Dermis microvascular lymphatic vessel endothelial cell (primary cell): ENCODE data around the gene TMEM273. TPM values are rescaled to one million over a fixed set of nuclear protein-coding genes. Genes with fewer than 3 reads are reported as not detected.

Experiments
- DNase-seq, 2 donors: peaks; one replicate each; pipeline versions ENCODE4 v3.0.0 to v3.0.0-alpha.2; 2010; ENCODE audit warnings: low read depth in 2 of 2
- total RNA-seq: library from RNA; depleted of rRNA; stranded (reverse); fragments of >200 nt; gene quantifications from 2 replicates; pipeline ENCODE4 v1.2.1, GENCODE V29; 2014

The TMEM273 gene
- total RNA-seq, 1 donor from 2014 or later: 14.8 TPM

- no peak for DNase-seq
These were observed 71.4 kb downstream of the TMEM273 start for GRCh38 chr10:49116509-49117375.

DNA sequence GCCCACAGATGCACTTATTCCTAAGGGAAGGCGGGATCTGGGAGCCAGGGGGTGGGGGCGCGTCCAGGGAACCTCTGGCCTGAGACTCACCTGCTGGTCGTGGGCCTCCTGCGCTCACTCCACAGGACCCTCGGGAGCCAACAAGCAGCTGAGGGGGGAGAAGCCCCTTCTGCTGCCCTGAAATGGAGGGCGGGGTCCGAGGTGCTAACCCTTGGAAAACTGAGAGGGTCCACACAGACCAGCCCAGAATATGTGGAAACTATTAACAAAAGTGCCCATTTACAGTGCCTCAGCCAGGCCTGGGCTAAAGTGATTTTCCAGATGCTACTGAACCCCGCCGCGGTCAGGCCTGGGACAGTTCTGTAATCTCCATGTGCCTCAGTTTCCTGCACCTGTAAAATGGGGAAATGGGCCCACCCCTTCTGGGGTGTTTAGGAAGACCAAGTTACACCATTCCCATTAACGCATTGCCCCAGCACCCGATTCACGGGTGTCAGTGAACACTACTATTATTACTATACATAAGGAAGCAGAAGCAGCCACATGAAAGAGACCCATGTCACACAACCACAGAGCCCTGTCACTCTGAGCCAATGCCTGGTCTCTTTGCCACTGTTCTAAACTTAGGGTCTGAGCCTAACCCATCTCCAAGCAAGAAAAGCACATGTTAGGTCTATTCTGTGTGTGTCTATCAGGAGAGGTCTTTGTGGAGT is 72.2 kb downstream of the TMEM273 start:
- DNase-seq: no peak

DNA sequence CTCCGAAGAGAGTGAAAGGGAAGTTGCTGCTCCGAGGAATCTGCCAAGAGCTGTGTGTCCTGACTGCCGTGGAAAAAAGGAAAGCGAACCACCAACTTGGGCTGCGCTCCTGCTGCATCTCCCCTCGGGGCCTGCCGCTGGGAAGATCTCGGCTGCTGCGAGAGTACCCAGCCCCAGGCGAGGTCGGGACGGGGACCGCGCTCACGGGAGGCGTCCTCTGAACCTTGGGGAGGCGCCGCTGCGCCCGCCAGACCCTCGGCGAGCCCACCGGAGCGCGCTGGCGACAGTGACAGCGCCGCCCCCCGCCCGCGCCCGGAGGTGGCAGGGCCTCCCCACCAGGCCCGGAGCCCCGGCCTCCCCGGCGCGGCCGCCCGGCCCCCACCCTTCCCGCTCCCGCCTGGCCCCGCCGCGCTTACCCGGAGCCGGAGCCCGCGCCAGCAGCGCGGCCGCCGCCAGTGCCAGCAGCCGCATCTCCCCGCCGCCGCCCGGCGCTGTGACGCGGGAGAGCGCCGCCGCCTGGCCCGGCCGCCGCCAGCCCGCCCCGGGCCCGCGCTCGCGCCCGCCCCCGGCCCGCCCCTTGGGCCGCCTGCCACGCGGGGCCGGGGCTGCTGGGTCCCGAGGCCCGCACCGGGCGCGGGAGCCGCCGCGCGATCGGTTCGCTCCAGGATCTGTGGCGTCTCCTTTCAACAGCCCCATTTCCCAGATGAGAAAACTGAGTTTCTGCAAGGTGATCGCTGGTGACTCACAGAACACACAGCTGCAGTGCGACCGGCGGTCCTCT is 73.0 kb downstream of the TMEM273 start, which contains the start of gene VSTM4:
TSS of gene VSTM4 (minus strand) at position 508 of the 781 bp plus-strand sequence. CDS start at position 471, 37 bp downstream.
- peak in 1 of 2 donors; percentile 8 for DNase-seq

GRCh38 chr10:49114718-49115014 is 73.5 kb downstream of the TMEM273 start:
- DNase-seq: no peak

DNA sequence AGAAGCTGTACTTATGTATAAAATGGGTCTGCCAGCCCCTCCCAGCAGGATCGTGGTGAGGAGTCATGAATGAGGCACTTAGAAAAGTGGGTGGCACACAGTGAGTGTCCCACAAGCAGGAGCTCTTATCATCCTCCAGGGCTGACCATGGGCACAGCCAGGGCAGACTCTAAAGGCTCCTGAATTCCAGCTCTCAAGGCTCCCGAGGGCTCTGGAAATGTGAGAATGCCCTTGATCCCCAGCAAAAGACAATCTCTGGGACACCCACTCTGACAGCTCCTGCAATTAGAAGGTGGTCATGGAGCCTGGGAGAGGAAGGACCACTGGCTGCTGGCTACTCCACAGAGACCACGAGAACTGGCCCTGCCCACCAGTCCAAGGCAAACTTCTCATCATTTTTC is 74.5 kb downstream of the TMEM273 start:
- DNase-seq: no peak

DNA sequence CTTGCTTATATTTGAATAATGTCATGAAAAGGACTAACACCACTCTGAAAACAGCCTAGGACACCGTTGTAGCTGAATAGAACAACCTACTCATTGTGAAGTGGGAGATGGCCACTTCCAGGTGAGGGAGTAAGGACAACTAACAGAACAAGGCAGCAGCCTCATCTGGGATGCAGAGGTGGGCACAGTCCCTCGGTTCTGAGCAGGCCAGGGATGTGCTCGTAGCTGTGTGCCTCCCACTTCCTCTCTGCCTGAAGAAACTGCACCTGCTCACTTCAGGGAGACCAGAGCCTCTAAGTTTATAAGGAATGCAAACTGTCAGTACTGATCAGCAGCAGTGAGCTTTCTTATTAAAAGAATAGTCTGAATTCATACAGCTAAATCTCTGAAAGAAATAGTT is 75.3 kb downstream of the TMEM273 start:
- no peak for DNase-seq

- no peak for DNase-seq
These were observed 76.1 kb downstream of the TMEM273 start for GRCh38 chr10:49112098-49112497.

DNA sequence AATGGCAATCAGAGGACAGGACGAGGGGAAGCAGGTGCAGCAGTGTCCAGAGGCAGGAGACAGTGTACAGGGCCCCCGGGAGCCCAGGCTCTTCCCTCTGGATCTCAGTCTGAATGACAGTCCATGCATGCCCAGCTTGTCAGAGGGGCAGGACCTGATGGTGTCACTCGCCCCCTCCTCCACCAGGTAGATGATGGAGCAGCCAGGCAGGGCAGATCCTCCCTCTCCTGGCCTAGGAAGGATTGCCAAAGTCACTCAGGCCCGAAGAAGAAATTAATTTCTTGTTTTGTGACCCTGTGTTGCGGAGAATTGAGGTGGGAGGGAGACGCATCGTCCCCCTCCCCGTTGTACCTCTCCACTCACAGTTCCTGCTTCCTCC is 76.9 kb downstream of the TMEM273 start:
- no peak for DNase-seq

GRCh38 chr10:49110684-49111319 is 77.4 kb downstream of the TMEM273 start:
- no peak for DNase-seq

DNA sequence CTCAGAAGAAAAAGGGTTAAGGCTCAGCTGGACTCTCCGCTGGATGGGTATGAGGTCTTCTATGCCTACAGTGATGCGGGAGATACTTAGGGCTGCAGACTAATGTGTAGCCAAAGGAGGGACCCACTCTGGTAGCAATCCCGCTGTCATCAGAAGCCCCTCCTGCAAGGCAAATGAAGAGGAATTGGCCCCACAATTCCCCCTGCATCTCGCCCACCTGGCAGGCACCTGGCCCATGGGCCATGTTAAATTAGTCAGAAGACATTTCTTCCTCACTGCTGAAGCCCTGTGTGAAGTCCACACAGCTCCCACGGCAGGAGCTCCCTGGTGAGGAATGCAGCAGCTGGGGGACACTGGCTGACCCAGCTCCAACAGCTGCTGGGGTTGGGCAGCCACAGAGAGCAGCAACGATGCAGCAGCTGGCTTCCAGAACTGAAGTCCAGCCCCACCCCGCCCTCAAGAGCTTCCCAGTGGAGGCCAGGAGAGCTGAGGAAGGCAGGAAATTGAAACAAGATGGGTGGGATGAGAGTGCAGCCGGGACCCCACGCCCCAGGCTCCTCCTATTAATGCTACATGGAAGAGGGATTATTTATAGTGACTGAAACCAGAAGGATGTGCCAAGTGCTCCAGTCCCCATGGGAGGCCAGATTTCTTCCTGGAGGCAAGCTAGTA is 78.4 kb downstream of the TMEM273 start:
- no peak for DNase-seq

- no peak for DNase-seq
These were observed 79.5 kb downstream of the TMEM273 start for GRCh38 chr10:49108656-49109055.

DNA sequence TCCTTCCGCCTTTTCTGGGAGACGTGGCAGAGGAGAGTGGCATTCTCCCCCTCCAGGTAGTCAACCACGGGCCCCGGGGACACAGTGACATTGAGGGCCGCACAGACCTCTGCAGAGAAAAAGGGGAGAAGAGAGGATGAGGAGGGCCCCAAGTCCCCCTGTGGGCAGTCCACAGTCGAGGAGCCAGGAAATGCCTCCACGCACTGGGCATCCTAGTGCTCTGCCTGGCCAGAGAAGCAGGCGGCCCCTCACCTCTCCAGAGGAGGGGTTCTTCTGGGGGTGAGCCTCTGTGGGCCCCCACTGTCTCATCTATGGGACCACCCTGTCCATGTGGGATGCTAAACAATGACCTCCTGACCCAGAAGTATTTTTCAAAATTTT is 80.3 kb downstream of the TMEM273 start:
- no peak for DNase-seq

- no peak for DNase-seq
These were observed 80.9 kb downstream of the TMEM273 start for GRCh38 chr10:49107111-49107886.

DNA sequence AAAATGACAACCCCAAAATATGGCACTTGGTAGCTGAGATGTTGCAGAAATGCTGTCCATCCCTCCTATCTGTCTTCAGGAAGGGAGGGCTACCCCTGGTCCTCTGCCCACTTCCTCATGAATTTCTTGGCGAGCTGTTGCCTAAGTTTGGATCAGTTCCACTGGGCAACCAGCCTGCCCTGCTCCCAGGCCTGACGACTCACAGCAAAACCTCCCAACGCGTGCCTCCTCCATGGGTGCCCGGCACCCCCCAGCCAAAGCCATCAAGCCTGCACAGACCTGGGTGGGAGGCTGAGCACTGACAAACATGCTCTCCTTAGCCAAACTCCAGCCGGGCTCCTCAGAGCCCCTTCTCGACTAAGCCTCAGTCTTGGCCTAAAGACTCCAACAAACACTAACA is 81.7 kb downstream of the TMEM273 start:
- DNase-seq: no peak

DNA sequence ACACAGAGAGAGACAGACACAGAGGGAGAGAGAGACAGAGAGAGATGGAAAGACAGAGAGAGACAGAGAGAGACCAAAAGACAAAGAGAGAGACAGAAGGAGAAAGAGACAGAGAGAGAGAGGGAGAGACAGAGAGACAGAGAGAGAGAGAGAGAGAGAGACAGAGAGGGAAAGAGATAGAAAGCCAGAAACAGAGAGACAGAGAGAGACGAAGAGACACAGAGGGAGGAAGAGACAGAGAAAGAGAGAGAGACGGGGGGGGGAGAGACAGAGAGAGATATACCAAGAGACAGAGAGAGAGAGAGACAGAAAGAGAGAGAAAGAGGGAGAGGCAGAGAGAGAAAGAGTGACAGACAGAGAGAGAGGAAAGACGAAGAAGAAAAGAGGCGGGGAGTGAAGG is 83.1 kb downstream of the TMEM273 start:
- DNase-seq: no peak

Other genes with a start within 250 kb of the TMEM273 start
- gene LRRC18, start 248.6 kb downstream of the TMEM273 start, total RNA-seq: not detected in 2 replicates
- 0.39 and 3.0 TPM in 2 replicates for gene VSTM4, start 72.9 kb downstream of the TMEM273 start, total RNA-seq
- gene FAM170B, start 54.4 kb downstream of the TMEM273 start, total RNA-seq: not detected in 2 replicates
- not detected in 2 replicates for gene C10orf71, start 110.8 kb upstream of the TMEM273 start, total RNA-seq
- not detected in 2 replicates for gene DRGX, start 207.7 kb upstream of the TMEM273 start, total RNA-seq